ENCODE measurements around the gene SGMS1.

- TF ChIP-seq POLR2A (IDR thresholded peaks at IDR 0.05; ENCODE audit: low read depth, low read length), result no peak
- no peak for TF ChIP-seq TAF1 (IDR thresholded peaks at IDR 0.05; ENCODE audit: low read depth, low read length)
- peak; percentile 95 for TF ChIP-seq SPI1 (IDR thresholded peaks at IDR 0.05; ENCODE audit: low read depth, low read length)
- TF ChIP-seq POLR2AphosphoS5 (IDR thresholded peaks at IDR 0.05; ENCODE audit: low read depth, low read length), result no peak
- TF ChIP-seq POU2F2 (IDR thresholded peaks at IDR 0.05; ENCODE audit: low read depth, low read length), result no peak
These were observed 261.1 kb downstream of the SGMS1 start for GRCh38 chr10:50362547-50363125.

All from GM12891 (cell line).